HG02610 (cell line): ENCODE data around the gene LIPI.
A peak's percentile ranks its signal among the peaks of the same experiment; 100 is the strongest.
"Not testable (repeated sequence)": the region's sequence is repeated elsewhere in the genome, so short reads cannot be mapped to it uniquely, and the experiment has no call there.

Source experiments
- ATAC-seq: cut with Tn5 transposase; IDR thresholded peaks from one replicate; pipeline ENCODE4 v1.9.1; 2021; ENCODE audit warnings: mild to moderate bottlenecking, moderate library complexity; ENCODE audit not compliant: unreplicated experiment

LIPI gene

DNA sequence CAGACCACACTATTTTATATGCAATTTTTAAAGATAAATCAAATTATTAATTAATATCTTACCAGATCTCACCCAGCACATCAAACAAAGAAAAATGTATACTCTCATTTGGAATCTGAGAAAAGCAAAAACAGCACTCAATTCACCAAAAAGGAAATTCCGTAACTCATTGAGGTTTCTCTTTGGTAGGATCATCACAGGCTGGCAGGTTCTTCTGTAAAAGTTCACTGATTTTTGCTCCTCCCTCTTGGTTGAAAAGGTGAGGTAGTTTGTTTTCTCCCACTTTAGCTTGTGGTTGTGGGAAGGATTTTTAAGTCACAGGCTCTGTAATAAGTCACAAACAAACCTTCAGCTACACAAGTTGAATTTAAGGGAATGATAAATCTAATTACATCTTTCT, at the start of gene LIPI:
Gene LIPI (minus strand): TSS at position 218 of the 400 bp plus-strand sequence. CDS start 110 bp downstream, at position 108.
- no peak for ATAC-seq

- no peak for ATAC-seq
Measured at GRCh38 chr21:14260174-14260764, 49.5 kb upstream of the LIPI start.

- no peak for ATAC-seq
Measured at GRCh38 chr21:14259747-14260146, 49.0 kb upstream of the LIPI start.

GRCh38 chr21:14251336-14251735, 40.6 kb upstream of the LIPI start:
- no peak for ATAC-seq

- ATAC-seq: no peak
Measured at GRCh38 chr21:14245711-14246110, 35.0 kb upstream of the LIPI start.

DNA sequence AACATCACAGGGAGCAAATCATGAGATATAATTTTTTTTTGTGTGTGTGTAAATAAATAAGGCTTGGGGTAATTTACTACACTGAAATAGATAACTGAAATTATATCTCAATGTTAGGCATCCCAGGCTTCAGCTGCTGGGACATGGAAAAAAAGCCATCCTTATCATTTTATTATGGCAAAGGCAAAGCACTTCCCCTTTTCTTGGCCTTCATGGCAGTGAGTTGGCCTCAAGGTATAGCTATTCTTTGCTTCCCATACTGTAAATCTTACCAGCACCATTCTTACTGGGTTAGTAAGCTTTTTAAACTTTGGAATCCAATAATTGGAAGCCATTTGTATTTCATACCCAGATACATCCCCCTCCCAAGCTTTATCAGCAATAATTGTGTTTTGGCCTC, 34.2 kb upstream of the LIPI start:
- no peak for ATAC-seq

DNA sequence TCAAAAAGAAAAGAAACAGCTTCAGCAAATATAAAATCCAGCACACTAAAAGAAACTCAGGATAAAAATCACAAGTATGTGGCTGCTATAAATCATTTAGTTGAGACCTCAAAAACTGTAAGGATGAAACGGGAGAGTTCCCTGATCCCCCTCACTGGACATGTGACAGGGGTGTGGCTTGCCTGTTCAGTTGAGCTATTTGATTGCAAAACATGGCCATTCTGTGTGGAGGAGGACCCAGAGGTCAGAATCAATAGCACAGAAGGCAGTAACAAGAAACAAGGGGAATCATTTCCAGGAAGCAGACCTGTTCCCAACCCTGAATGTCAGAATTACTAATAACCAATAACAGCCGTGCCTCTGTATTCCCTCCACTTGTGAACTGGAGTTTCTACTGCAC, 33.1 kb upstream of the LIPI start:
- no peak for ATAC-seq

GRCh38 chr21:14243461-14243860, 32.7 kb upstream of the LIPI start:
- ATAC-seq: no peak

DNA sequence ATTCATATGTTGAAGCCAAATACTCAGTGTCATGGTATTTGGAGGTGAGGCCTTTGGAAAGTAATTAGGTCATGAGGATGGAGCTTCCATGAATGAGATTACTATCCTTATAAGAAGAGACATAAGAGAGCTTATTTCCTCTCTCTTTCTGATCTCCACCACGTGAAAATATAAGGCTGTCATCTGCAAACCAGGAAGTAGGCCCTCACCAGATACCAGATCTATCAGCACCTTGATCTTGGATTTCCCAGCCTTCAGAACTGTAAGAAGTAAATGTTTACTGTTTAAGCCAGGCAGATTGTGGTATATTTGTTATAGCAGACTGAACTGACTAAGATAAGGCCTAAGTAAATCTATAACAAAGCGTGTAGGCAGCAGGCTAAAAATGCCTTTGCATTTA, 30.5 kb upstream of the LIPI start:
- no peak for ATAC-seq

GRCh38 chr21:14239281-14239680, 28.5 kb upstream of the LIPI start:
- no peak for ATAC-seq

DNA sequence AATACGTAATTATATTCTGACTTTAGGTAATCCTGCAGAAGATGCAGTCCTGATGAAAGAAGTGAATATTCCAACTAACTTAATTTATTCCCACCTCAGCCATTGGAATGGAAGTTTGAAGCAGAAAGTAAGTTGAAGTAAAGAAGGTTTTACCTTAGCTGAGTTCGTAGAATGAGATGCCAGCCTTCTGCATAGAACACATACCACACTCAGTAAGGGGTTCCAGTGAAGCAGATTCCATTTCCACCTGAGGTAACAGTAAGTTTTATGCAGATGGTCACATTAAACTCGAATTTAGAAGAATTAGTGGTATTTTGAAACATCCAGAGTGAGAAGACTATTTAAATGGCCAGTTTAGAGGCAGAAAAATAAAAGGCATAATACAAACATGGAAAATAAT, 25.4 kb upstream of the LIPI start:
- no peak for ATAC-seq

DNA sequence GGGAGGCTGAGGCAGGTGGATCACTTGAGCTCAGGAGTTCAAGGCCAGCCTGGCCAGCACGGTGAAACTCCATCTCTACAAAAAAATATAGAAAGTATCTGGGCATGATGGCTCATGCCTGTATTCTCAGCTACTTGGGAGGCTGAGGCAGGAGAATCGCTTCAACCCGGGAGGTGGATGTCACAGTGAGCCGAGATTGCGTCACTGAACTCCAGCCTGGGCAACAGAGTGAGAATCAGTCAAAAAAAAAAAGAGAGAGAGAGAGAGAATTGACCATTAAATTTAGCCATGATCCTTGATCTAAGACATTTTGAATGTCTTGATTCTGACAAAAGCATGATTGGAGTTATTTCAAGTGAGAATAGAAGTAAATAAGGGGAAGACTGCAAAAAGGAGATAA, 24.3 kb upstream of the LIPI start:
- ATAC-seq: no peak

- no peak for ATAC-seq
Measured at GRCh38 chr21:14229399-14229798, 18.6 kb upstream of the LIPI start.

- no peak for ATAC-seq
Measured at GRCh38 chr21:14223365-14223764, 12.6 kb upstream of the LIPI start.

DNA sequence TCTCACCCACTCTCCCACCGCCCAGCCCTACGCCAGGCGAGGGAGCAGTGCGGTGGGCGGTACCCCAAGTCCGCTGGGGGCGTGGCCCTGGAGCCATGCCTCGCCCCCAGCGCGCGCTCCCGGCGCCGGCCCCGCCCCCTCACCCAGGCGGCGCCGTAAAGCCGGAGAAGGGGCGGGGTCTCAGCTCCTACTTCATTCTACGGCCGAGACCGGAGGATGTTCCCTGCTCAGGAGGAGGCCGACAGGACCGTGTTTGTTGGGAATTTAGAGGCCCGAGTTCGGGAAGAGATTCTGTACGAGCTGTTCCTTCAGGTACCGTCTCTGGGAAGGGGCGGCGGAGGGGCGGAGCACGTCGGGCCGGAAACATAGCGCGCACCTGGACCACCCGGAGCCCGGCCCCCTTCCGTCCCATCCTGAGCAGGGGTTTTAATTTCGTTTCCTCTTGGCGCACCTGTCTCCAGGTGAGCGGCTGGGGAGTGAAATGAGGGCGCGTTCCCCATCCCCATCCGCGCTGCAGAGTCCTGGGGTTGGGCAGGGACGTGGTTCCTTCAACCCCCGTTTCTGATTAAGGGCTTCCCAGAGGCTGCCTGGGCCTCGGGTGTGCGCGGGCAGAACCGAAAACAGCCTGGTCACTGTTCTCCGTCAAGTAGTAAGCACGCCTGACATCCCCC, 5.4 kb upstream of the LIPI start, which contains the start of gene RBM11:
Gene RBM11 (plus strand): TSS at position 187 of the 671 bp plus-strand sequence. CDS start 30 bp downstream, at position 217.
- ATAC-seq: peak; percentile 97

DNA sequence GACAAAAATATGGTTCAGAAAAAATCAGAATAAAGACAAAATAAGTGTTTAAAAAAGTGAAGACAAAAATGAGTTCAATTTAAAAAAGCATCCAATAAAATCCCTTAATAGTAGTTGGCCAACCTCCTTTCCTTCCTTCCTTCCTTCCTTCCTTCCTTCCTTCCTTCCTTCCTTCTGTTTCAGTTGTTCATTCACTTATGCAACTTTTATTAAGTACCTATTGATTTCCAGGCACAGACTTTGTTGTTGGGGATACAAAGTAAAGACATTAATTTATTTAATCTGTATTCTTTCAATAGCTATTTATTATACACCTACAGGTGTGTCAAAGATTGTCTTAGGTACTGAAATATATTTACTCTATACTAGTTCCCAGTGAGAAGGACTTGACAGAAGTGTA, 2.4 kb upstream of the LIPI start:
- ATAC-seq: no peak

GRCh38 chr21:14206222-14206621, 4.5 kb downstream of the LIPI start:
- ATAC-seq: no peak

DNA sequence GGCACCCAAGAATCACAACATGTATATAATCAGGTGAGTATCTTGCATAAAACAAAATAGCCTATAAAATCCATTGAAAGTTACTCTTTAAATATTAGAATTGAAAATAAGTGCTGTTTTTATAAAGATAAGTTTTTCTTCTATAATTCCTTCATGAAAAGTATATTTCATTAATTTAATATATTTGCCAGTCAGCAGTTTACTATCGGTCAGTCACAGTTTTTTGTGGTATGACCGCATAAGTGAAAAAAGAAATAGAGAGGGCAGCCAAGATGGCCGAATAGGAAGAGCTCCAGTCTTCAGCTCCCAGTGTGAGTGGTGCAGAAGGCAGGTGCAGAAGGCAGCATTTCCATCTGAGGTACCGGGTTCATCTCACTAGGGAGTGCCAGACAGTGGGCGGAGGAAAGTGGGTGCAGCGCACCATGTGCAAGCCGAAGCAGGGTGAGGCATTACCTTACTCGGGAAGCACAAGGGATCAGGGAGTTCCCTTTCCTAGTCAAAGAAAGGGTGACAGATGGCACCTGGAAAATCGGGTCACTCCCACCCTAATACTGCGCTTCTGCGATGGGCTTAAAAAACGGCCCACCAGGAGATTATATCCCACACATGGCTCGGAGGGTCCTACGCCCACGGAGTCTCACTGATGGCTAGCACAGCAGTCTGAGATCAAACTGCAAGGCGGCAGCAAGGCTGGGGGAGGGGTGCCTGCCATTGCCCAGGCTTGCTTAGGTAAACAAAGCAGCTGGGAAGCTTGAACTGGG, 44.1 kb downstream of the LIPI start:
- ATAC-seq: not testable (repeated sequence)

GRCh38 chr21:14143999-14144398, 66.8 kb downstream of the LIPI start:
- ATAC-seq: no peak

GRCh38 chr21:14124266-14124665, 86.5 kb downstream of the LIPI start:
- ATAC-seq: no peak

DNA sequence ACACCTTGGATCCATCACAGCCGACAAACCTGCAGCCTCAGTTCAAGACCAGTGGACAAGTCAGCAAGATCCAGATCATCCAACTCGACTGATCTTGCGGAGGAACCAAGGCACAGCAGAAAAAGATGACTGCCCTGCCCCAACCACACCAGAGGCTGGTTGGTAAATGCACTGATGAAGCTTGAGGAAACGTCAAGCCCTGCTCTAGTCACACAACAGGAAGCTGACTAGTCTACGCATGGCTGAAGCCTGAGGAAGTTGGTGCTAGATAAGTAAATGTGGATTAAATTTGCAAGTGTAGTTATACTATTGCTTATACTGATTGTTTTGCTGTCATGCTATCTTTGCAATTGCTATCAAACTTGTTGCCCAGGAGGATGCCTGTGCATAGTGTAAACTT, 89.0 kb downstream of the LIPI start:
- no peak for ATAC-seq
